GM12878 (cell line): ENCODE results near the gene ZNF281. TPM values are rescaled to one million over a fixed set of nuclear protein-coding genes. Genes with fewer than 3 reads are reported as not detected.

Source experiments
- ATAC-seq: fragments of 200-7000 bp; cut with Tn5 transposase; 3 replicates; pipeline ENCODE4 v1.9.1; 2020; ENCODE audit warnings: mild to moderate bottlenecking, moderate library complexity
- BruUV-seq: library from RNA; stranded (reverse); fragments of 400-500 nt; replicated peaks from 2 replicates; lab custom pipeline; 2021; lab: Mats Ljungman, UMichigan
- CTCF ChIA-PET: fragments of 300-600 bp; sonication (Branson Sonifier 250); formaldehyde crosslinking; extraction: SDS; loops from one replicate; lab custom pipeline; 2021; ENCODE audit warnings: inconsistent platforms; lab: Yijun Ruan, JAX
- POLR2A ChIA-PET: fragments of 350-600 bp; formaldehyde crosslinking; extraction: SDS; loops from one replicate; lab custom pipeline; 2021; ENCODE audit warnings: inconsistent platforms; lab: Charles Lee
- RAD21 ChIA-PET: fragments of 300-600 bp; sonication (Branson Sonifier 250); formaldehyde crosslinking; loops from one replicate; lab custom pipeline; 2023; ENCODE audit warnings: antibody characterized with exemption; ENCODE audit not compliant: unreplicated experiment; lab: Charles Lee
- SMC1A ChIA-PET: fragments of 300-600 bp; sonication (Branson Sonifier 250); formaldehyde crosslinking; loops from one replicate; lab custom pipeline; 2023; ENCODE audit not compliant: unreplicated experiment, uncharacterized antibody; lab: Charles Lee
- DNase-seq: peaks from one replicate; pipeline ENCODE4 v3.0.0-alpha.2; 2011; ENCODE audit warnings: low read depth, low spot score
- FAIRE-seq: peaks from 3 replicates; lab custom pipeline; 2011; peaks lifted over from hg19 to GRCh38; lab: Jason Lieb, UNC
- H2AFZ ChIP-seq: 2 replicates; pipeline ENCODE4 v1.6.0; 2011; ENCODE audit warnings: low read depth, low read length, control low read depth; ENCODE audit not compliant: control insufficient read depth
- H3K27ac ChIP-seq: 2 replicates; pipeline ENCODE4 v1.5.1; 2011; ENCODE audit warnings: control low read depth; ENCODE audit not compliant: control insufficient read depth, insufficient read depth
- H3K27me3 ChIP-seq, 2 experiments: replicated peaks in 1 of 2; 2 replicates each; pipeline versions ENCODE4 v1.6.0 to v1.6.1; 2011; ENCODE audit warnings: low read length in 1 of 2; ENCODE audit not compliant: control insufficient read depth in 2 of 2, insufficient read depth in 2 of 2
- H3K36me3 ChIP-seq, 2 experiments: 2 replicates each; pipeline ENCODE4 v1.5.1; 2011; ENCODE audit warnings: low read length in 1 of 2; ENCODE audit not compliant: control insufficient read depth in 2 of 2, insufficient read depth in 2 of 2
- H3K4me1 ChIP-seq: 2 replicates; pipeline ENCODE4 v1.6.1; 2011; ENCODE audit warnings: mild to moderate bottlenecking, low read length, moderate library complexity, mixed read lengths; ENCODE audit not compliant: control insufficient read depth, insufficient read depth
- H3K4me2 ChIP-seq: 2 replicates; pipeline ENCODE4 v1.6.0; 2011; ENCODE audit warnings: control low read depth; ENCODE audit not compliant: control insufficient read depth, insufficient read depth
- H3K4me3 ChIP-seq: fragments of 200-600 bp; sonication (generic); 2 replicates; pipeline ENCODE4 v1.5.1; 2016
- H3K79me2 ChIP-seq: 2 replicates; pipeline ENCODE4 v1.6.0; 2011; ENCODE audit warnings: low read length; ENCODE audit not compliant: control insufficient read depth, insufficient read depth
- H3K9ac ChIP-seq: 2 replicates; pipeline ENCODE4 v1.8.0; 2011; ENCODE audit warnings: low read length, control low read depth, mixed read lengths; ENCODE audit not compliant: control insufficient read depth, insufficient read depth
- H3K9me3 ChIP-seq: replicated peaks from 3 replicates; pipeline ENCODE4 v1.5.1; 2011; ENCODE audit warnings: mild to moderate bottlenecking, low read length; ENCODE audit not compliant: control insufficient read depth, insufficient read depth
- H4K20me1 ChIP-seq: 2 replicates; pipeline ENCODE4 v1.6.0; 2011; ENCODE audit not compliant: control insufficient read depth, insufficient read depth
- BCL11A ChIP-seq: IDR thresholded peaks from 2 replicates; pipeline ENCODE4 v1.6.1; 2011; ENCODE audit warnings: low read depth, low read length
- EGR1 ChIP-seq, 2 experiments: IDR thresholded peaks; 1 replicate in 1 of 2; 2 replicates in 1 of 2; pipeline ENCODE4 v1.6.1; 2011 to 2012; ENCODE audit warnings: low read depth in 2 of 2, low read length in 2 of 2, borderline replicate concordance in 1 of 2, mild to moderate bottlenecking in 1 of 2, moderate library complexity in 1 of 2
- GATAD2B ChIP-seq: fragments of 450-650 bp; conservative IDR thresholded peaks from 2 replicates; pipeline ENCODE4 v1.6.1; 2017; ENCODE audit warnings: low read depth, mild to moderate bottlenecking, moderate library complexity
- MEF2A ChIP-seq: IDR thresholded peaks from 2 replicates; pipeline ENCODE4 v1.6.1; 2011; ENCODE audit warnings: low read depth, mild to moderate bottlenecking, low read length, moderate library complexity; ENCODE audit not compliant: insufficient read depth
- NR2C2 ChIP-seq: IDR thresholded peaks from 2 replicates; pipeline ENCODE4 v1.6.1; 2011; ENCODE audit warnings: borderline replicate concordance, low read depth; ENCODE audit not compliant: control insufficient read depth, insufficient read length
- WRNIP1 ChIP-seq: IDR thresholded peaks from 2 replicates; pipeline ENCODE4 v1.6.1; 2011; ENCODE audit warnings: low read depth, low read length, improper control_type of control experiment, borderline replicate concordance
- WGBS: methylation state at CpG from one replicate; pipeline ENCODE4 v1.1.6; 2016; ENCODE audit warnings: low lambda C conversion rate; ENCODE audit not compliant: insufficient replicate concordance, insufficient coverage; ENCODE audit errors: missing lambda C conversion rate; 5-methylcytosine and 5-hydroxymethylcytosine counted together
- in situ Hi-C: fragments of 300-500 bp; cut with MboI; formaldehyde crosslinking; loops from 9 replicates; pipeline ENCODE4 v1.14.3; 2018; ENCODE audit warnings: mixed read lengths
- intact Hi-C: fragments of 100-400 bp; cut with micrococcal nuclease; formaldehyde crosslinking; loops from one replicate; pipeline ENCODE4 v1.14.2; 2022; ENCODE audit not compliant: unreplicated experiment
- polyA plus RNA-seq, 11 experiments: library from polyadenylated mRNA; depleted of rRNA in 4 of 11; unstranded in 6 of 11; stranded (reverse) in 5 of 11; fragments of >200 nt; fragmentation: Nextera tagmentation in 4 of 11; fragmentation: Illumina TruSeq in 1 of 11; extraction: Ambion mirVana in 4 of 11; extraction: Trizol in 1 of 11; gene quantifications; 1 replicate in 1 of 11; 2 replicates in 10 of 11; pipeline versions ENCODE4 v1.2.1 to v1.2.3, GENCODE V29; 2011 to 2016; ENCODE audit warnings: inconsistent platforms in 2 of 11, missing spikeins in 2 of 11, low read depth in 1 of 11
- total RNA-seq, 4 experiments: library from RNA; depleted of rRNA in 3 of 4; stranded (reverse); fragments of >200 nt in 3 of 4; fragmentation: Illumina TruSeq in 1 of 4; extraction: Trizol in 1 of 4; gene quantifications; 2 replicates each; pipeline versions ENCODE4 v1.2.1 to v1.2.3, GENCODE V29; 2013 to 2021
- TF ChIP-seq, protein P1 (sequence below): fragments of 450-650 bp; conservative IDR thresholded peaks from 2 replicates; pipeline ENCODE4 v1.6.1; 2017; ENCODE audit warnings: mild to moderate bottlenecking, moderate library complexity

ZNF281 gene
- total and polyA plus RNA-seq, 10 of the 15 experiments (the other 5 are each of a cell fraction or from before 2014, with no cell fraction given): 8.3 to 21.8 (median 15.4) TPM

GRCh38 chr1:200384818-200385390 is 24.9 kb downstream of the ZNF281 start:
- no peak overlapping the region for H3K4me3 ChIP-seq
- H3K4me1 ChIP-seq: peaks cover 13% of the 10 kb centered on the region; the same call in 1 of the 2 replicates
- no TSS peak for BruUV-seq
- POLR2A ChIA-PET: interaction anchor here (1.4 kb wide), 1 partner anchor 89 kb away, joined by 3 read pairs; no protein-coding TSS in a partner anchor
- no peak overlapping the region for H3K4me2 ChIP-seq
- peak; percentile 31 for ATAC-seq
- SMC1A ChIA-PET: no interaction called here
- no peak for FAIRE-seq
- RAD21 ChIA-PET: no interaction called here
- no peak for DNase-seq
- no peaks in the 10 kb centered on the region for H3K79me2 ChIP-seq
- no peak overlapping the region for H3K9ac ChIP-seq
- CTCF ChIA-PET: interaction anchor here (1.7 kb wide), 1 partner anchor 21 kb away, joined by 9 read pairs; no protein-coding TSS in a partner anchor
- no peaks in the 10 kb centered on the region for H4K20me1 ChIP-seq
- WGBS: 35% methylated on average over 11 of the region's 11 CpGs
- no peak overlapping the region for H2AFZ ChIP-seq
- intact Hi-C loops (no loop called here), in situ Hi-C loops (no loop called here)
- H3K9me3 ChIP-seq: no peaks in the 10 kb centered on the region; the same call in 2 of the 3 replicates
- TF ChIP-seq BCL11A: no peak
- no peak for TF ChIP-seq GATAD2B
- 0 out of 2 replicates have a peak, but pooled peaks have one; percentile 32 for TF ChIP-seq MEF2A
- no peaks in the 10 kb centered on the region for H3K27me3 ChIP-seq
- H3K36me3 ChIP-seq: no peaks in the 10 kb centered on the region
- H3K27ac ChIP-seq: no peak overlapping the region

- no peaks in the 10 kb centered on the region for H3K79me2 ChIP-seq
- ChIA-PET SMC1A (interaction anchor here (0.7 to 2.9 kb wide), 16 partner anchors 10 to 235 kb away, joined by 3 to 11 read pairs (median 4); no protein-coding TSS in a partner anchor), POLR2A (no interaction called here)
- H4K20me1 ChIP-seq: no peaks in the 10 kb centered on the region
- intact Hi-C loops: no loop called here
- no peaks in the 10 kb centered on the region for H3K27me3 ChIP-seq
- no peak overlapping the region for H2AFZ ChIP-seq
- no peak overlapping the region for H3K9ac ChIP-seq
- no peak overlapping the region for H3K27ac ChIP-seq
- TF ChIP-seq MEF2A (no peak), NR2C2 (no peak), WRNIP1 (no peak), EGR1 (IDR thresholded peaks at IDR 0.05; ENCODE audit: borderline replicate concordance in 1 of 2, low read depth in 2 of 2, low read length in 2 of 2) (no peak)
- TF ChIP-seq, protein P1, sequence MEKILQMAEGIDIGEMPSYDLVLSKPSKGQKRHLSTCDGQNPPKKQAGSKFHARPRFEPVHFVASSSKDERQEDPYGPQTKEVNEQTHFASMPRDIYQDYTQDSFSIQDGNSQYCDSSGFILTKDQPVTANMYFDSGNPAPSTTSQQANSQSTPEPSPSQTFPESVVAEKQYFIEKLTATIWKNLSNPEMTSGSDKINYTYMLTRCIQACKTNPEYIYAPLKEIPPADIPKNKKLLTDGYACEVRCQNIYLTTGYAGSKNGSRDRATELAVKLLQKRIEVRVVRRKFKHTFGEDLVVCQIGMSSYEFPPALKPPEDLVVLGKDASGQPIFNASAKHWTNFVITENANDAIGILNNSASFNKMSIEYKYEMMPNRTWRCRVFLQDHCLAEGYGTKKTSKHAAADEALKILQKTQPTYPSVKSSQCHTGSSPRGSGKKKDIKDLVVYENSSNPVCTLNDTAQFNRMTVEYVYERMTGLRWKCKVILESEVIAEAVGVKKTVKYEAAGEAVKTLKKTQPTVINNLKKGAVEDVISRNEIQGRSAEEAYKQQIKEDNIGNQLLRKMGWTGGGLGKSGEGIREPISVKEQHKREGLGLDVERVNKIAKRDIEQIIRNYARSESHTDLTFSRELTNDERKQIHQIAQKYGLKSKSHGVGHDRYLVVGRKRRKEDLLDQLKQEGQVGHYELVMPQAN: no peak
- TF ChIP-seq, all 136 proteins: peak for 0
- H3K4me3 ChIP-seq: no peak overlapping the region
- peaks cover 18% of the 10 kb centered on the region; the same call in 1 of the 2 replicates for H3K4me1 ChIP-seq
- FAIRE-seq (no peak), DNase-seq (no peak), ATAC-seq (0 out of 3 replicates have a peak, but pooled peaks have one; percentile 13)
- ChIA-PET RAD21 (interaction anchor here (0.7 to 1.7 kb wide), 6 partner anchors 26 to 238 kb away, joined by 3 to 5 read pairs (median 4); no protein-coding TSS in a partner anchor), CTCF (interaction anchor here (0.6 to 1.6 kb wide), 7 partner anchors 9 to 117 kb away, joined by 3 to 5 read pairs (median 3); no protein-coding TSS in a partner anchor)
- in situ Hi-C loops: no loop called here
- 82% methylated on average over 8 of the region's 8 CpGs for WGBS
- no peaks in the 10 kb centered on the region; the same call in 2 of the 3 replicates for H3K9me3 ChIP-seq
- H3K36me3 ChIP-seq: no peaks in the 10 kb centered on the region
- no TSS peak for BruUV-seq
- no peak overlapping the region for H3K4me2 ChIP-seq
These were observed 28.4 kb downstream of the ZNF281 start for GRCh38 chr1:200381256-200381984.
